Activated B cell treated with CpG ODN at 0.5 μM for 24 hours (primary cell): ENCODE results near the gene OR5A2. TPM values are rescaled to one million over a fixed set of nuclear protein-coding genes. Genes with fewer than 3 reads are reported as not detected.
A peak's percentile ranks its signal among the peaks of the same experiment; 100 is the strongest.

Experiments
- ATAC-seq: fragments of 200-7000 bp; cut with Tn5 transposase; one replicate; pipeline ENCODE4 v1.10.0; 2021; ENCODE audit warnings: low read depth, mild to moderate bottlenecking, moderate library complexity
- CTCF ChIA-PET: fragments of 350-600 bp; sonication (Branson Sonifier 250); formaldehyde crosslinking; loops from one replicate; lab custom pipeline; 2021; ENCODE audit warnings: antibody characterized with exemption; lab: Charles Lee
- POLR2A ChIA-PET: fragments of 350-600 bp; sonication (Branson Sonifier 250); formaldehyde crosslinking; loops from one replicate; lab custom pipeline; 2021; ENCODE audit warnings: antibody characterized with exemption; lab: Charles Lee
- DNase-seq: peaks from one replicate; pipeline ENCODE4 v3.0.0; 2022
- H3K27ac Mint-ChIP-seq: one replicate; pipeline ENCODE4 v1.8.0; 2020; ENCODE audit warnings: mixed read lengths
- H3K27me3 Mint-ChIP-seq: one replicate; pipeline ENCODE4 v1.8.0; 2021; ENCODE audit warnings: mixed read lengths
- H3K36me3 Mint-ChIP-seq: one replicate; pipeline ENCODE4 v1.8.0; 2021; ENCODE audit warnings: low read depth, mixed read lengths
- H3K4me1 Mint-ChIP-seq: one replicate; pipeline ENCODE4 v1.8.0; 2021; ENCODE audit warnings: mixed read lengths
- H3K4me3 Mint-ChIP-seq: one replicate; pipeline ENCODE4 v1.8.0; 2020; ENCODE audit warnings: mild to moderate bottlenecking, mixed read lengths
- H3K9me3 Mint-ChIP-seq: one replicate; pipeline ENCODE4 v1.8.0; 2020; ENCODE audit warnings: mixed read lengths
- intact Hi-C: fragments of 100-400 bp; cut with micrococcal nuclease; formaldehyde crosslinking; loops from one replicate; pipeline ENCODE4 v1.15.1; 2024
- total RNA-seq: library from RNA; stranded (reverse); gene quantifications from 2 replicates; pipeline ENCODE4 v1.2.3, GENCODE V29; 2022
- TF ChIP-seq, protein P1 (sequence below): fragments of 200-600 bp; IDR thresholded peaks from one replicate; pipeline ENCODE4 v1.8.0; 2022; ENCODE audit warnings: antibody characterized with exemption, mild to moderate bottlenecking

The OR5A2 gene
- total RNA-seq, 1 donor from 2014 or later = not detected

GRCh38 chr11:59368238-59369022 lies 57.8 kb downstream of the OR5A2 start:
- no peaks in the 10 kb centered on the region for H3K36me3 Mint-ChIP-seq
- peaks cover 36% of the 10 kb centered on the region for H3K4me1 Mint-ChIP-seq
- ChIA-PET POLR2A (interaction anchor here (0.6 kb wide), 1 partner anchor 843 kb away, joined by 3 read pairs; no protein-coding TSS in a partner anchor), CTCF (interaction anchor here (0.6 kb wide), 1 partner anchor 47 kb away, joined by 3 read pairs; no protein-coding TSS in a partner anchor)
- peak overlapping the region; percentile 33 for H3K4me3 Mint-ChIP-seq
- intact Hi-C loops = no loop called here
- ATAC-seq (peak; percentile 64), DNase-seq (peak; percentile 14)
- TF ChIP-seq, protein P1, sequence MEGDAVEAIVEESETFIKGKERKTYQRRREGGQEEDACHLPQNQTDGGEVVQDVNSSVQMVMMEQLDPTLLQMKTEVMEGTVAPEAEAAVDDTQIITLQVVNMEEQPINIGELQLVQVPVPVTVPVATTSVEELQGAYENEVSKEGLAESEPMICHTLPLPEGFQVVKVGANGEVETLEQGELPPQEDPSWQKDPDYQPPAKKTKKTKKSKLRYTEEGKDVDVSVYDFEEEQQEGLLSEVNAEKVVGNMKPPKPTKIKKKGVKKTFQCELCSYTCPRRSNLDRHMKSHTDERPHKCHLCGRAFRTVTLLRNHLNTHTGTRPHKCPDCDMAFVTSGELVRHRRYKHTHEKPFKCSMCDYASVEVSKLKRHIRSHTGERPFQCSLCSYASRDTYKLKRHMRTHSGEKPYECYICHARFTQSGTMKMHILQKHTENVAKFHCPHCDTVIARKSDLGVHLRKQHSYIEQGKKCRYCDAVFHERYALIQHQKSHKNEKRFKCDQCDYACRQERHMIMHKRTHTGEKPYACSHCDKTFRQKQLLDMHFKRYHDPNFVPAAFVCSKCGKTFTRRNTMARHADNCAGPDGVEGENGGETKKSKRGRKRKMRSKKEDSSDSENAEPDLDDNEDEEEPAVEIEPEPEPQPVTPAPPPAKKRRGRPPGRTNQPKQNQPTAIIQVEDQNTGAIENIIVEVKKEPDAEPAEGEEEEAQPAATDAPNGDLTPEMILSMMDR = no peak
- H3K27ac Mint-ChIP-seq = no peak overlapping the region
- H3K9me3 Mint-ChIP-seq = peaks cover 14% of the 10 kb centered on the region
- no peaks in the 10 kb centered on the region for H3K27me3 Mint-ChIP-seq

Other genes starting within 250 kb of the OR5A2 start
- gene MPEG1, start 213.5 kb downstream of the OR5A2 start, total RNA-seq = 145 and 154 TPM in 2 replicates
- not detected in 2 replicates for gene OR5AN1, start 67.5 kb downstream of the OR5A2 start, total RNA-seq
- not detected in 2 replicates for gene OR5A1, start 10.1 kb upstream of the OR5A2 start, total RNA-seq
- gene OR4D6, start 30.5 kb upstream of the OR5A2 start, total RNA-seq = not detected in 2 replicates
- not detected in 2 replicates for gene OR4D10, start 46.9 kb upstream of the OR5A2 start, total RNA-seq
- gene OR4D11, start 77.2 kb upstream of the OR5A2 start, total RNA-seq = not detected in 2 replicates
- gene OR4D9, start 85.1 kb upstream of the OR5A2 start, total RNA-seq = not detected in 2 replicates
- 34.7 and 38.0 TPM in 2 replicates for gene OSBP, start 189.4 kb upstream of the OR5A2 start, total RNA-seq
- 42.0 and 45.1 TPM in 2 replicates for gene PATL1, start 242.6 kb upstream of the OR5A2 start, total RNA-seq